ENCODE results near the gene PIAS2. TPM values are rescaled to one million over a fixed set of nuclear protein-coding genes. Genes with fewer than 3 reads are reported as not detected.
"Not testable (repeated sequence)": the region's sequence is repeated elsewhere in the genome, so short reads cannot be mapped to it uniquely, and the experiment has no call there.

The PIAS2 gene
- total RNA-seq, 3 donors from 2014 or later (not counting 1 experiment from before 2014, with no cell fraction given): 48.9 to 55.9 (median 50.0) TPM

- no peaks in the 10 kb centered on the region for H3K9me3 Mint-ChIP-seq
- H3K36me3 Mint-ChIP-seq: peaks cover 15% of the 10 kb centered on the region
- 100% methylated on average over 1 of the region's 1 CpG for WGBS (ENCODE audit: insufficient coverage)
- no peaks in the 10 kb centered on the region for H3K27me3 ChIP-seq (ENCODE audit: control insufficient read depth, insufficient read depth, low read length)
- H3K27ac ChIP-seq (ENCODE audit: low read length): no peak overlapping the region
- intact Hi-C loops (cut with micrococcal nuclease): no loop called here
- H3K4me3 Mint-ChIP-seq: no peak overlapping the region
- H3K4me1 ChIP-seq (ENCODE audit: control insufficient read depth, insufficient read depth, low read length): no peaks in the 10 kb centered on the region
- TF ChIP-seq, protein P1, sequence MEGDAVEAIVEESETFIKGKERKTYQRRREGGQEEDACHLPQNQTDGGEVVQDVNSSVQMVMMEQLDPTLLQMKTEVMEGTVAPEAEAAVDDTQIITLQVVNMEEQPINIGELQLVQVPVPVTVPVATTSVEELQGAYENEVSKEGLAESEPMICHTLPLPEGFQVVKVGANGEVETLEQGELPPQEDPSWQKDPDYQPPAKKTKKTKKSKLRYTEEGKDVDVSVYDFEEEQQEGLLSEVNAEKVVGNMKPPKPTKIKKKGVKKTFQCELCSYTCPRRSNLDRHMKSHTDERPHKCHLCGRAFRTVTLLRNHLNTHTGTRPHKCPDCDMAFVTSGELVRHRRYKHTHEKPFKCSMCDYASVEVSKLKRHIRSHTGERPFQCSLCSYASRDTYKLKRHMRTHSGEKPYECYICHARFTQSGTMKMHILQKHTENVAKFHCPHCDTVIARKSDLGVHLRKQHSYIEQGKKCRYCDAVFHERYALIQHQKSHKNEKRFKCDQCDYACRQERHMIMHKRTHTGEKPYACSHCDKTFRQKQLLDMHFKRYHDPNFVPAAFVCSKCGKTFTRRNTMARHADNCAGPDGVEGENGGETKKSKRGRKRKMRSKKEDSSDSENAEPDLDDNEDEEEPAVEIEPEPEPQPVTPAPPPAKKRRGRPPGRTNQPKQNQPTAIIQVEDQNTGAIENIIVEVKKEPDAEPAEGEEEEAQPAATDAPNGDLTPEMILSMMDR (IDR thresholded peaks at IDR 0.05): no peak
- H3K36me3 ChIP-seq (ENCODE audit: control insufficient read depth, insufficient read depth, low read length): peaks cover 4% of the 10 kb centered on the region
- H3K27me3 Mint-ChIP-seq (ENCODE audit: low read depth in 2 of 2): no peaks in the 10 kb centered on the region
- peaks cover 5 to 6% of the 10 kb centered on the region in 2 donors for H3K4me1 Mint-ChIP-seq
- no peak for ATAC-seq
- peak overlapping the region in 1 of 2 donors; percentile 31 for H3K27ac Mint-ChIP-seq
- H3K9me3 ChIP-seq (ENCODE audit: control insufficient read depth, insufficient read depth, low read length): no peaks in the 10 kb centered on the region
- DNase-seq: no peak
- H3K4me3 ChIP-seq (ENCODE audit: low read length): no peak overlapping the region
These were observed 73.9 kb downstream of the PIAS2 start for GRCh38 chr18:46843372-46843771.

DNA sequence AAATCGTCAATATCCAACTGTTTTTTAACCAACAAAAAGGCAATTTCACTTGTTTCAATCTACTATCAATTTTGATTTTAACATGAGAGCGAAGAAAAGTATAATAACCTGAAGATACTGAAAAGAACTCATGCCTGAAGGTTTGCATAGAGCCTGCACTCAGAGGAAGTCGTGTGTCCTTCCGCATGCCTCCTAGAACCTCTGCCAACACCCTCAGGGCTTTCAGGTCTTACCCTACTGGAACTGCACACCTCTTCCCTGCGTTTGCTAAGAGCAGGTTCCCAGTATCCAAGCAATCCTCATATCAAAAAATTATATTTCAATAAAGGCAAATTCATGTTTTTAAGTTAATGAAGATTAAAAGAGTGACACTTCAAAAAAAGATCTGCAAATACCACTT, 74.7 kb downstream of the PIAS2 start:
- ATAC-seq (no peak), DNase-seq (no peak)
- H3K27me3 ChIP-seq (ENCODE audit: control insufficient read depth, insufficient read depth, low read length): no peaks in the 10 kb centered on the region
- Mint-ChIP-seq H3K27me3 (ENCODE audit: low read depth in 2 of 2) (no peaks in the 10 kb centered on the region), H3K36me3 (peaks cover 15% of the 10 kb centered on the region), H3K9me3 (no peaks in the 10 kb centered on the region), H3K27ac (no peak overlapping the region), H3K4me3 (no peak overlapping the region), H3K4me1 (peaks cover 5% of the 10 kb centered on the region in 2 donors)
- WGBS (ENCODE audit: insufficient coverage): 94% methylated on average over 3 of the region's 5 CpGs
- intact Hi-C loops (cut with micrococcal nuclease): no loop called here
- no peak overlapping the region for H3K27ac ChIP-seq (ENCODE audit: low read length)
- no peaks in the 10 kb centered on the region for H3K4me1 ChIP-seq (ENCODE audit: control insufficient read depth, insufficient read depth, low read length)
- TF ChIP-seq, protein P1 (IDR thresholded peaks at IDR 0.05): no peak
- no peak overlapping the region for H3K4me3 ChIP-seq (ENCODE audit: low read length)
- H3K9me3 ChIP-seq (ENCODE audit: control insufficient read depth, insufficient read depth, low read length): no peaks in the 10 kb centered on the region
- H3K36me3 ChIP-seq (ENCODE audit: control insufficient read depth, insufficient read depth, low read length): peaks cover 4% of the 10 kb centered on the region

DNA sequence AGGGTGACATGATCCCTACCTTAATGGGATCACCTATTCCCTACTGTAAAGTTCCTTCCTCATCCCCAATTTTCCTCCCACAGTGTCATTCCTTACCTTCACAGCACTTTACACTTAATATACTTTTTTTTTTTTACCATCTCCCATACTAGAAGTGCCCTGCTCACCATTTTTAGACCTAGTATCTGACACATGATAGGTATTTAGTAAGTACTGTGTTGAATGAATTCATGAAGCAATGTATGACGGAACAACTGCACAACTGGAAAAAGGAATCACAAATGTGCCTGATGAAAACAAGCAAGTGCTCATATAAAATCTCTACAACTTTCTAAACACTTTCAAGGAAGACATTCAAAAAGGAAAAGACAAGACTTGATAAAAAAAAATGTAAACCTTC, 83.4 kb downstream of the PIAS2 start:
- Histone ChIP-seq H3K27ac (ENCODE audit: low read length) (no peak overlapping the region), H3K4me1 (ENCODE audit: control insufficient read depth, insufficient read depth, low read length) (no peaks in the 10 kb centered on the region), H3K36me3 (ENCODE audit: control insufficient read depth, insufficient read depth, low read length) (peaks cover 24% of the 10 kb centered on the region), H3K4me3 (ENCODE audit: low read length) (no peak overlapping the region), H3K27me3 (ENCODE audit: control insufficient read depth, insufficient read depth, low read length) (no peaks in the 10 kb centered on the region), H3K9me3 (ENCODE audit: control insufficient read depth, insufficient read depth, low read length) (no peaks in the 10 kb centered on the region)
- no peaks in the 10 kb centered on the region for H3K4me1 Mint-ChIP-seq
- peak overlapping the region in 1 of 2 donors; percentile 19 for H3K27ac Mint-ChIP-seq
- H3K4me3 Mint-ChIP-seq: no peak overlapping the region
- intact Hi-C loops (cut with micrococcal nuclease): no loop called here
- H3K36me3 Mint-ChIP-seq: peaks cover 6% of the 10 kb centered on the region
- DNase-seq (no peak), ATAC-seq (no peak)
- no peaks in the 10 kb centered on the region for H3K9me3 Mint-ChIP-seq
- WGBS (ENCODE audit: insufficient coverage): 100% methylated on average over 1 of the region's 1 CpG
- H3K27me3 Mint-ChIP-seq (ENCODE audit: low read depth in 2 of 2): no peaks in the 10 kb centered on the region
- TF ChIP-seq, protein P1 (IDR thresholded peaks at IDR 0.05): no peak

- peaks cover 33% of the 10 kb centered on the region for H3K36me3 ChIP-seq (ENCODE audit: control insufficient read depth, insufficient read depth, low read length)
- ATAC-seq: no peak
These were observed 84.5 kb downstream of the PIAS2 start for GRCh38 chr18:46832849-46833248.

DNA sequence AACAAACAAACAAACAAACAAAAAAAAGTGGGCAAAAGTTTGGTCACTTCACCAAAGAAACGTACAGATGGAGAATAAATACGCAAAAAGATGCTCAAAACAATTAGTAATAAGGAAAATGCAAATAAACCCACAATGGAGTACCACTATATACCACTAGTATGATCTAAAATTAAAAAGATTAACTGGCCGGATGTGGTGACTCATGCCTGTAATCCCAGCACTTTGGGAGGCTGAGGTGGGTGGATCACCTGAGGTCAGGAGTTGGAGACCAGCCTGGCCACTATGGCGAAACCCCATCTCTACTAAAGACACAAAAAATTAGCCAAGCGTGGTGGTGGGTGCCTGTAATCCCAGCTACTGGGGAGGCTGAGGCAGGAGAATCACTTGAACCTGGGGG, 84.9 kb downstream of the PIAS2 start:
- H3K27me3 Mint-ChIP-seq (ENCODE audit: low read depth in 2 of 2); DNase-seq; H3K4me3 ChIP-seq (ENCODE audit: low read length); H3K4me3 Mint-ChIP-seq; H3K9me3 ChIP-seq (ENCODE audit: control insufficient read depth, insufficient read depth, low read length); H3K27ac ChIP-seq (ENCODE audit: low read length); ATAC-seq; H3K27me3 ChIP-seq (ENCODE audit: control insufficient read depth, insufficient read depth, low read length); H3K4me1 ChIP-seq (ENCODE audit: control insufficient read depth, insufficient read depth, low read length); H3K4me1 Mint-ChIP-seq; intact Hi-C loops (cut with micrococcal nuclease); H3K9me3 Mint-ChIP-seq; H3K27ac Mint-ChIP-seq: not testable (repeated sequence)
- H3K36me3 Mint-ChIP-seq: peaks cover 12% of the 10 kb centered on the region
- H3K36me3 ChIP-seq (ENCODE audit: control insufficient read depth, insufficient read depth, low read length): peaks cover 37% of the 10 kb centered on the region
- 100% methylated on average over 2 of the region's 5 CpGs for WGBS (ENCODE audit: insufficient coverage)

More at GRCh38 chr18:46832849-46833248, 84.5 kb downstream of the PIAS2 start:
- no peaks in the 10 kb centered on the region for H3K4me1 Mint-ChIP-seq
- intact Hi-C loops (cut with micrococcal nuclease): no loop called here
- TF ChIP-seq, protein P1 (IDR thresholded peaks at IDR 0.05): no peak
- no peak overlapping the region for H3K27ac Mint-ChIP-seq
- 100% methylated on average over 1 of the region's 2 CpGs for WGBS (ENCODE audit: insufficient coverage)
- no peaks in the 10 kb centered on the region for H3K4me1 ChIP-seq (ENCODE audit: control insufficient read depth, insufficient read depth, low read length)
- no peaks in the 10 kb centered on the region for H3K27me3 ChIP-seq (ENCODE audit: control insufficient read depth, insufficient read depth, low read length)
- DNase-seq: no peak
- no peak overlapping the region for H3K27ac ChIP-seq (ENCODE audit: low read length)
- H3K36me3 Mint-ChIP-seq: peaks cover 8% of the 10 kb centered on the region
- H3K4me3 Mint-ChIP-seq: no peak overlapping the region
- no peaks in the 10 kb centered on the region for H3K27me3 Mint-ChIP-seq (ENCODE audit: low read depth in 2 of 2)
- no peaks in the 10 kb centered on the region for H3K9me3 ChIP-seq (ENCODE audit: control insufficient read depth, insufficient read depth, low read length)
- H3K9me3 Mint-ChIP-seq: no peaks in the 10 kb centered on the region
- no peak overlapping the region for H3K4me3 ChIP-seq (ENCODE audit: low read length)

All from natural killer cell (primary cell).